ENCODE data around the gene AK2. TPM values are rescaled to one million over a fixed set of nuclear protein-coding genes. Genes with fewer than 3 reads are reported as not detected.
A peak's percentile ranks its signal among the peaks of the same experiment; 100 is the strongest.

Gene AK2
- total and polyA plus RNA-seq, 9 donors, result 52.9 to 150 (median 115) TPM

DNA sequence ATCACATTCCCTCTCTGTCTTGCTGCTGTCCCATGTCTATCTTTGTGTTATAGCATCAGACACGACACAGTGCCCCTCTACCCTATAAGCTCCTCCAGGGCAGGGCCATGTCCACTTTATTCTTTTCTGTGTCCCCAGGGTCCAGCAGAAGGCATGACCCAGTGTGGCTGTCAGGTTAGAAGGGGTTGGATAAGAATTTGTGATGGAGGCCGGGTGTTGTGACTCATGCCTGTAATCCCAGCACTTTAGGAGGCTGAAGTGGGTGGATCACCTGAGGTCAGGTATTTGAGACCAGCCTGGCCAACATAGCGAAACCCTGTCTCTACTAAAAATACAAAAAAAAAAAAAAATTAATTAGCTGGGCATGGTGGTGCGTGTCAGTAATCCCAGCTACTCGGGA is 45.8 kb downstream of the AK2 start:
- TF ChIP-seq POLR2A (IDR thresholded peaks at IDR 0.05), result no peak
- TF ChIP-seq, protein P1, sequence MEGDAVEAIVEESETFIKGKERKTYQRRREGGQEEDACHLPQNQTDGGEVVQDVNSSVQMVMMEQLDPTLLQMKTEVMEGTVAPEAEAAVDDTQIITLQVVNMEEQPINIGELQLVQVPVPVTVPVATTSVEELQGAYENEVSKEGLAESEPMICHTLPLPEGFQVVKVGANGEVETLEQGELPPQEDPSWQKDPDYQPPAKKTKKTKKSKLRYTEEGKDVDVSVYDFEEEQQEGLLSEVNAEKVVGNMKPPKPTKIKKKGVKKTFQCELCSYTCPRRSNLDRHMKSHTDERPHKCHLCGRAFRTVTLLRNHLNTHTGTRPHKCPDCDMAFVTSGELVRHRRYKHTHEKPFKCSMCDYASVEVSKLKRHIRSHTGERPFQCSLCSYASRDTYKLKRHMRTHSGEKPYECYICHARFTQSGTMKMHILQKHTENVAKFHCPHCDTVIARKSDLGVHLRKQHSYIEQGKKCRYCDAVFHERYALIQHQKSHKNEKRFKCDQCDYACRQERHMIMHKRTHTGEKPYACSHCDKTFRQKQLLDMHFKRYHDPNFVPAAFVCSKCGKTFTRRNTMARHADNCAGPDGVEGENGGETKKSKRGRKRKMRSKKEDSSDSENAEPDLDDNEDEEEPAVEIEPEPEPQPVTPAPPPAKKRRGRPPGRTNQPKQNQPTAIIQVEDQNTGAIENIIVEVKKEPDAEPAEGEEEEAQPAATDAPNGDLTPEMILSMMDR (IDR thresholded peaks at IDR 0.05), result no peak
- TF ChIP-seq EP300 (IDR thresholded peaks at IDR 0.05), result no peak
- no peak overlapping the region for H3K4me3 ChIP-seq
- H3K27ac ChIP-seq, result no peak overlapping the region
- DNase-seq, result no peak
- H3K4me1 ChIP-seq (ENCODE audit: insufficient read depth), result peaks cover 10% of the 10 kb centered on the region
- H3K36me3 ChIP-seq, result no peaks in the 10 kb centered on the region
- intact Hi-C loops (cut with DNase I), result no loop called here
- WGBS, 3 donors, result 94 to 96% (median 95%) methylated on average over 5 of the region's 5 CpGs
- no peaks in the 10 kb centered on the region for H3K9me3 ChIP-seq
- H3K27me3 ChIP-seq, result no peaks in the 10 kb centered on the region

DNA sequence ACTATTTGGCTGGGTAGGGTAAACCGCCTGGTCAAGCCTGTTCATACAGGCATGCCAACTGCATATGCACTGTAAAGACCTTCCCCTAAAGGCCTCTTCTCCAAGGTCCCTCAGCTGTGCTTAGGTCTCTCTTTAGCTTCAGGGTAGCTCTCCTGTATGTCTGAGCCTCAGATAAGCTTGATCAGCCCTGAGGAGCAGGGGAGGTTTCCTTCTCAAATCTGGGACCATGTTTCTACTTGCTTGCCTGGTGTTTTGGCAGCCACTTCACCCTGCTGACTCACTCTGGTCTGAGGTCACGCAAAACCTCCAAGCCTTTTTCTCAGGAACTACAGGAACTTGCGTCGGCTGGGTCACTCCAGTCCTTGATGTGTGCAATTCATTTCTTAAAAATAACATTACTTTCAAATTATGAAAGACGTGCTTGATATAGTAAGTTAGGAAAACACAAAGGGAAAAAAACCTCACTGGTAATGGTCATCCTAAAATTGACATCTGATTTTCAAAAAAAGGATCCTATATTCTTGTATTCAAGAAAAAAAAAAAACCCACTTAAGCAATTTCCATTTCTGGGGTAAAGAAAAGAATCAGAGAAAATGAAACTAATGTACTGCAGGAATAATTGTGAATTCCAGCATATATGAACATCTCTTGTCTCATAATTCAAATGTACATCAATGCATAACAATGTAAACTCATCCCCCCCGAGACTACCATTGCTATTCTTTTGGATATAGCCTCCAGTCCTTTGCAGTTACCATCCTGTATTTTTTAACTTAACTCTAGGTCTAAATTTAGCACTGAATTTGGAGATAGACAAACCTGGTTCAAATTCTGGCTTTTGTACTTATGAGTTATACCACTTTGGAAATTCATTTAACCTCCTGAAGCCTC is 47.3 kb downstream of the AK2 start:
- H3K27ac ChIP-seq, result peak overlapping the region; percentile 6 to 53
- no peaks in the 10 kb centered on the region for H3K9me3 ChIP-seq
- no peaks in the 10 kb centered on the region for H3K36me3 ChIP-seq
- intact Hi-C loops (cut with DNase I), result loop anchor here in 1 of 4 donors (10.0 kb wide), 1 partner anchor 55 kb away; no protein-coding TSS in a partner anchor
- no peaks in the 10 kb centered on the region for H3K27me3 ChIP-seq
- 26 to 29% (median 28%) methylated on average over 6 of the region's 6 CpGs for WGBS, 3 donors
- peak; percentile 71 to 82 (median 73) for DNase-seq
- H3K4me3 ChIP-seq, result no peak overlapping the region
- TF ChIP-seq, protein P1 (IDR thresholded peaks at IDR 0.05), result no peak
- no peak for TF ChIP-seq POLR2A (IDR thresholded peaks at IDR 0.05)
- TF ChIP-seq EP300 (IDR thresholded peaks at IDR 0.05), result no peak
- H3K4me1 ChIP-seq (ENCODE audit: insufficient read depth), result peaks cover 10% of the 10 kb centered on the region

DNA sequence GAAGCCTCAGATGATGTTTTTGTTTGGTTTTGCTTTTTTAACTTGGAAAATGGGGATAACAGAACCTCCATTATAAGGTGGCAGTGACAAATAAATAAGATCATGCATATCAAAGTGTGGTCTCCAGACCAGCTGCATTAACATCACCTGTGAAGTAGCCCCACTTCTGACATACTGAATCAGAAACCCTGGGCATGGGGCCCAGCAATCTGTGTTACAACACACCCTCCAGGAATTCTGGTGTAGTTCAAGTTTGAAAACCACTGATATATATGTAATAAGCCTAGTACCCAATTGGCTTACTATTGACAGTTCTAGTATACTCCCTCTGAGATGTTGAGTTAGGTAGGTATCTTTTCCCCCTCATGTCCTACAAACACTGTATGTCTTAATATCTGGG is 48.0 kb downstream of the AK2 start:
- Histone ChIP-seq H3K9me3 (no peaks in the 10 kb centered on the region), H3K4me3 (no peak overlapping the region), H3K27ac (peak overlapping the region; percentile 6 to 53), H3K36me3 (no peaks in the 10 kb centered on the region), H3K4me1 (ENCODE audit: insufficient read depth) (peaks cover 10% of the 10 kb centered on the region), H3K27me3 (no peaks in the 10 kb centered on the region)
- DNase-seq, result peak in 1 of 5 donors; percentile 47
- intact Hi-C loops (cut with DNase I), result loop anchor here in 1 of 4 donors (10.0 kb wide), 1 partner anchor 56 kb away; no protein-coding TSS in a partner anchor
- no peak for TF ChIP-seq EP300 (IDR thresholded peaks at IDR 0.05)
- no peak for TF ChIP-seq POLR2A (IDR thresholded peaks at IDR 0.05)
- TF ChIP-seq, protein P1 (IDR thresholded peaks at IDR 0.05), result no peak

DNA sequence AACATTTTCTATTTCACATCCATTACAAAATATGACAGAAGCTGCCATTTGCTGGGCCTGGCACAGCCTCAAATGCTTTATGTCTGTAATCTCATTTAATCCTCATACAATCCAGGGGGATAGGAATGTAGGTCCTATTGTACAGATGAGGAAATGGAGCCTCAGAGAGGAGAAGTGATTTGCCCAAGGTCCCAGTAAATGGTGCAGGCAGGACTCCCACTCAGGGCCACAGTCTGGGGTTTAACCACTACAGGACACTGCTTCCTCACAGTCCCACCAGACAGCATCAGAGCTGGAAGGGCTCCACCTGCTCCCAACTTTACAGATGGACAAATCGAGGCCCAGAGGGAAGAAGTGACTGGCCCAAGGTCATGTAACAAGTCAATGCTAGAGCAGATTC is 51.5 kb downstream of the AK2 start:
- no peak for TF ChIP-seq POLR2A (IDR thresholded peaks at IDR 0.05)
- TF ChIP-seq, protein P1 (IDR thresholded peaks at IDR 0.05), result no peak
- no peak for TF ChIP-seq EP300 (IDR thresholded peaks at IDR 0.05)
- intact Hi-C loops (cut with DNase I), result loop anchor here in 1 of 4 donors (10.0 kb wide), 1 partner anchor 60 kb away; no protein-coding TSS in a partner anchor

More for the DNA sequence above, 51.5 kb downstream of the AK2 start:
- no peaks in the 10 kb centered on the region for H3K36me3 ChIP-seq
- peaks cover 3% of the 10 kb centered on the region for H3K4me1 ChIP-seq (ENCODE audit: insufficient read depth)
- H3K4me3 ChIP-seq, result no peak overlapping the region
- 84 to 95% (median 89%) methylated on average over 1 of the region's 1 CpG for WGBS, 3 donors
- no peaks in the 10 kb centered on the region for H3K27me3 ChIP-seq
- no peak for DNase-seq
- no peak overlapping the region for H3K27ac ChIP-seq
- H3K9me3 ChIP-seq, result no peaks in the 10 kb centered on the region
